ENCODE data around the gene STK38L.
A peak's percentile ranks its signal among the peaks of the same experiment; 100 is the strongest.

Gene STK38L

DNA sequence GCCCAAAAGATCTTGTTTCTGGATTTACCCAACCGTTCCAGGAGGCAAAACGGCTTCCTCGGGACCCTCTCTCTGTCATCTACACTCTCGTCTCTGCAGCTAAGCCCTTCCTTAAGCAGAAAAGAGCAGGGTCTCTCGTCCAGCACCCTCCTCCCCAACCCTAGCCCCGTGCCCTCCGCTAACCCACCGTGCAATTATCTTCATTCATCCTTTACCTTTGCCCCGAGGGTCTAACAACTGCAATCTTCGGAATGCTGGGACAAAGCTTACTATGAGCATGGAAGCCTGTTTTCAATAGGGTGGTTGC is 88.3 kb downstream of the STK38L start:
- peak overlapping the region; percentile 24 to 54 for H3K9ac ChIP-seq (ENCODE audit: low read depth in 1 of 2, low read length in 2 of 2)
- H3K36me3 ChIP-seq (ENCODE audit: control insufficient read depth in 1 of 2, insufficient read depth in 2 of 2, low read length in 2 of 2), result no peaks in the 10 kb centered on the region
- H3K4me1 ChIP-seq (ENCODE audit: control insufficient read depth in 1 of 2, insufficient read depth in 2 of 2, low read length in 2 of 2), result peaks cover 18 to 31% of the 10 kb centered on the region in 2 donors
- peaks cover 4 to 5% of the 10 kb centered on the region in 2 donors for H3K27me3 ChIP-seq (ENCODE audit: control insufficient read depth in 1 of 2, insufficient read depth in 2 of 2, low read length in 2 of 2)
- H3K9me3 ChIP-seq (ENCODE audit: control insufficient read depth in 1 of 2, low read length in 2 of 2), result no peaks in the 10 kb centered on the region
- no peak overlapping the region for H3K27ac ChIP-seq (ENCODE audit: low read depth, low read length)
- H3K4me3 ChIP-seq (ENCODE audit: low read depth in 1 of 2, low read length in 2 of 2), result peak overlapping the region; percentile 80 to 82

DNA sequence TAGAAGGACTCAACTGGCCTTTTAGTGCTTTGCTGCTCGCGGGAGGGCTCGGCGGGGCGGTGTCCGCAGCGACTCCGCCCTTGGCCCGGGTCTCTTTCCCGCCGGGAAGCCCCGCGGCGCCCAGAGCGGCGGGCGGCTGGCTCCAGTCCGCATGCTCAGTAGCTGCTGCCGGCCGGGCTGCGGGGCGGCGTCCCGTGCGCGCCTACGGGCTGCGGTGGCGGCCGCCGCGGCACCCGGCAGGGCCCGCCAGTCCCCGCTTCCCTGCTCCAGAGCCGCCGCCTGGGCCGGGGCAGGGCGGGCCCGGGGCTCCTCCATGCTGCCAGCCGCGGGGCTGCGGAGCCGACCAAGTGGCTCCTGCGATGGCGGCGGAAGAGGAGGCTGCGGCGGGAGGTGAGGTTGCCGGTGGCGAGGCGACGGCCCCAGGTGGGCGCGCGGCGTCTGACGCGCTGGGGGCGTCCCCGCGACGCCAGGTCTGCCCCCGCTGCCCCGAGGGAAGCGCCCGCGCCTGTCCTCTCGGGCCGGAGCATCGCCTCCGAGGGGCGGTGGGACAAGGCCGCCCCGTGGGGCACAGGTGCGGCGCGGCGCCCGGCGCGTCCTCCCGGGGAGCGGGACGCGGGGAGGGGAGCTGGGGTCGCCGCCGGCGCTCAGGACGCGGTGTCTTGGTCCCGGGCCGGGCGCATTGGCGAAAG is 88.8 kb downstream of the STK38L start, which contains the start of gene BMAL2:
Gene BMAL2, plus strand, starts transcription at position 123 of the 689 bp plus-strand sequence. Its CDS starts 237 bp downstream, at position 360.
- Histone ChIP-seq H3K4me3 (ENCODE audit: low read depth in 1 of 2, low read length in 2 of 2) (peak within 1 kb of the TSS; percentile 80 to 82), H3K36me3 (ENCODE audit: control insufficient read depth in 1 of 2, insufficient read depth in 2 of 2, low read length in 2 of 2) (no peaks in the 10 kb centered on the region), H3K27me3 (ENCODE audit: control insufficient read depth in 1 of 2, insufficient read depth in 2 of 2, low read length in 2 of 2) (peaks cover 4 to 5% of the 10 kb centered on the region in 2 donors), H3K4me1 (ENCODE audit: control insufficient read depth in 1 of 2, insufficient read depth in 2 of 2, low read length in 2 of 2) (peaks cover 18 to 32% of the 10 kb centered on the region in 2 donors), H3K9me3 (ENCODE audit: control insufficient read depth in 1 of 2, low read length in 2 of 2) (no peaks in the 10 kb centered on the region), H3K9ac (ENCODE audit: low read depth in 1 of 2, low read length in 2 of 2) (peak within 1 kb of the TSS; percentile 26 to 66), H3K27ac (ENCODE audit: low read depth, low read length) (no peak within 1 kb of the TSS)

DNA sequence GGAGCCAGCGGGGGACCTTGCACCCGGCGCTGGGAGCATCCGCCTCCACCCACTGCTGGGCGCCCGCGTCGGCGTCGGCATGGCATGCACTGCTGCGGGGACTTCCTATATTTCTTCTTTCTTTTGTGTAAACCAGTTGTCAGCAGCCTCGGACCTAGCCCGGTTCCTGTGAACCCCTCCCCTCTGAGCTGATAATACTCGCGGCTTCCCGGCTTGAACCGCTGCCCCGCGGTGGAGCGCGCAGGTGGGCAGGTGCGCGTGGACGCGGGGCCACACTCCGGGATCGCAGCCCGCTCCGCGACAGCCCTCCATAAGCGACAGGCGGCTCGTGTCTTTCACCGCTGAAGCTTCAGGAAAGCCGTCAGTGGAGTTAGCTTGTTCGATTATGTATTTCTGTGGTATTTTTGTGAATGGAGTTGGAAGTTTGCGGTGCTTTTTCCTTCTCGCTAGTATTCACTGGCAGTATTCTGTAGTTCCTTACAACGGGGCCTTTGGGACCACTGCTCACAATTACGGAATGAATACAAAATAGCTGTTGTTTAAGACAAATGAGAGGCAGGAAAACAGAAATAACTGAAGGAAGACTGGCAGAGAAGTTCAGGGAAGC is 89.4 kb downstream of the STK38L start:
- H3K4me1 ChIP-seq (ENCODE audit: control insufficient read depth in 1 of 2, insufficient read depth in 2 of 2, low read length in 2 of 2), result peaks cover 18 to 32% of the 10 kb centered on the region in 2 donors
- no peak overlapping the region for H3K27ac ChIP-seq (ENCODE audit: low read depth, low read length)
- H3K36me3 ChIP-seq (ENCODE audit: control insufficient read depth in 1 of 2, insufficient read depth in 2 of 2, low read length in 2 of 2), result no peaks in the 10 kb centered on the region
- peak overlapping the region; percentile 80 to 82 for H3K4me3 ChIP-seq (ENCODE audit: low read depth in 1 of 2, low read length in 2 of 2)
- H3K27me3 ChIP-seq (ENCODE audit: control insufficient read depth in 1 of 2, insufficient read depth in 2 of 2, low read length in 2 of 2), result peaks cover 4 to 5% of the 10 kb centered on the region in 2 donors
- peak overlapping the region; percentile 26 to 66 for H3K9ac ChIP-seq (ENCODE audit: low read depth in 1 of 2, low read length in 2 of 2)
- H3K9me3 ChIP-seq (ENCODE audit: control insufficient read depth in 1 of 2, low read length in 2 of 2), result no peaks in the 10 kb centered on the region

DNA sequence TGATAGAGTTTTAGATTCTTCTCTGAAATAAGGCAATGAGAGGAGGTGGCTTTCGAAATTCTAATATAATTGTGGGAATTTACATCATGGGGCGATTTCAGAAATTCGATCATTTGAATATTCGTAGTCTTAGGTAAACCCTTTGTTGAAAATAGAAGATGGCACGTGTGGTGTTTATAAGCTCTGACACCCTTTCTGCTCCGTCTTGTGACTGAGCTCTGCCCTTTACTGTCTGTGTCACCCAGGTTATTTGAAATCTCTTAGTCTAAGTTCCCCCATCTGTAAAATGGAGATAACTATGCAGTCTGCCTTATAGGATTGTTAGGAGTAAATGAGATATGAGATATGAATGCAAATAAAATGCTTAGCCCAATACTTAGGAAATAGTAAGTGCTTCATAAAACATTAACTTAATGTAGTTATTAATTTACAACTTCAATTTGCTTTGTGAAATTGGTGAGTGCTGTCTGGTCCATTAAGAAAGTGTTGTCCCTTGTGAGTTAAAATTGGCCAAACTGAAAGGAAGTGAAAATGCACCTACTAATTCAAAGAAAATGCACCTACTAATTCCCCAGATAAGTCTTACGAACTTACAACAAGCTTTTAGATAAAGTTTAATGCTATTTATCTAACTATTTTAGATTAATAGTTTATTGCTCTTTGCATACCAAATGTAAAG is 90.1 kb downstream of the STK38L start:
- peak overlapping the region; percentile 26 to 66 for H3K9ac ChIP-seq (ENCODE audit: low read depth in 1 of 2, low read length in 2 of 2)
- peaks cover 4 to 5% of the 10 kb centered on the region in 2 donors for H3K27me3 ChIP-seq (ENCODE audit: control insufficient read depth in 1 of 2, insufficient read depth in 2 of 2, low read length in 2 of 2)
- H3K4me3 ChIP-seq (ENCODE audit: low read depth in 1 of 2, low read length in 2 of 2), result peak overlapping the region; percentile 80 to 82
- H3K9me3 ChIP-seq (ENCODE audit: control insufficient read depth in 1 of 2, low read length in 2 of 2), result no peaks in the 10 kb centered on the region
- H3K27ac ChIP-seq (ENCODE audit: low read depth, low read length), result no peak overlapping the region
- no peaks in the 10 kb centered on the region for H3K36me3 ChIP-seq (ENCODE audit: control insufficient read depth in 1 of 2, insufficient read depth in 2 of 2, low read length in 2 of 2)
- peaks cover 18 to 32% of the 10 kb centered on the region in 2 donors for H3K4me1 ChIP-seq (ENCODE audit: control insufficient read depth in 1 of 2, insufficient read depth in 2 of 2, low read length in 2 of 2)

DNA sequence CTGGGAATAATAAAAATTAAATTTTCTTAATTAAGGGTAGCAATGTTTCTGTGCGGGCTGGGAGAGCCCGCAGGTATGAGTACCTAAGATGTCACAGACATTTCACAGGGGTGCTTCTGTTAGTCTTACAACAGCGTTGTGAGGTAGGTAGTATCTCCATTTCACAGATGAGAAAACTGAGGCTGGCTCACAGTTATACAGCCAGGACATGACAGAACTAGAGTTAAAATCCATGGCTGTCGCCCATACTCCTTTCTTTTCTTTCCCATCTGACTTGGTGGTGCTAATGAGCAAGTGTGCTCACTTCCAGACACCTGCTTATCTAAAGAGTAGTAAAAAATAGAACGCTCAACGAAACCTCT is 90.6 kb downstream of the STK38L start:
- Histone ChIP-seq H3K4me3 (ENCODE audit: low read depth in 1 of 2, low read length in 2 of 2) (no peak overlapping the region), H3K9me3 (ENCODE audit: control insufficient read depth in 1 of 2, low read length in 2 of 2) (no peaks in the 10 kb centered on the region), H3K27me3 (ENCODE audit: control insufficient read depth in 1 of 2, insufficient read depth in 2 of 2, low read length in 2 of 2) (peaks cover 4 to 5% of the 10 kb centered on the region in 2 donors), H3K9ac (ENCODE audit: low read depth in 1 of 2, low read length in 2 of 2) (no peak overlapping the region), H3K27ac (ENCODE audit: low read depth, low read length) (no peak overlapping the region), H3K36me3 (ENCODE audit: control insufficient read depth in 1 of 2, insufficient read depth in 2 of 2, low read length in 2 of 2) (no peaks in the 10 kb centered on the region), H3K4me1 (ENCODE audit: control insufficient read depth in 1 of 2, insufficient read depth in 2 of 2, low read length in 2 of 2) (peaks cover 18 to 32% of the 10 kb centered on the region in 2 donors)

DNA sequence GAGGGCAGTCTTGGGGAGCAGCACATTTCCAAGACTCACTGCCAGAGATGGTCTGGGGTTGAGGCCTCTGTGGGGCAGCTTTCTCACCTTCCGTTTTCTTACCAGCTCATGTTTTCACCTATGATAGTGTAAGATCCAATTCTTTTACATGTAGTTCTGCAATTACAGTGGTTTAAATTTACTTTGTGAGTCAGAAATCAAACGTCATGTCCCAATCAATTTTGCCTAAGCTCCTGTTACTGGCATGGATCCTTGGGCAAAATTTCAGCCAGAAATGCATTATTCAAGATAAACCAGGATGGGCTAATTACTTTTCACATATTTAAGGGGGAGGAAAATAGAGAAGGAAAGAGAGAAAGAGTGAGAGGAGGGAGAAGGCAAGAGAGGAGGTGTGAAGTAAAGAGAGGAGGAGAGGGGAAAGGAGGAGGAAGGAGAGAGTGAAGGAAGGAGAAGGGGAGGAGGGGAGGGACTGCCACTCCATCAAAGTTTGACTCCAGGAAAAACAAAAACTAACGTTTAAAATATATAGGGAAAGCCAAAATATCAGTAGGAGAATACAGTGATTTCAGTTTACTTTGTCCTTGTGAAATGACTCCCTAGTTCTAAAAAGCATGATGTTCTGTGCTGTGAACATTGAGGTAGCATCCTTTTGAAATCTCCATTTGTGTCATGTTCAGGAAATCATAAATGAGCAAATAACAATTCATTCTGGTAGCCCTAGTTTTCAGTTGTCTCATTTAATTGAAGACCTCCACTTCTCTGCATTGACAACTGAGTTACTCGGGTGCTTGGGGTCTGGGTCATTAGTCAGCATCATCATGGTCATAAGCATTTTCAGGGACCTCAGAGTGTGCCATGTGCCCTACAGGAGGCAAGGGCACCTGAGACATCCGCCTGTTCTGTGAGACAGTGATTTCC is 91.5 kb downstream of the STK38L start:
- no peak overlapping the region for H3K27ac ChIP-seq (ENCODE audit: low read depth, low read length)
- no peaks in the 10 kb centered on the region for H3K36me3 ChIP-seq (ENCODE audit: control insufficient read depth in 1 of 2, insufficient read depth in 2 of 2, low read length in 2 of 2)
- no peak overlapping the region for H3K9ac ChIP-seq (ENCODE audit: low read depth in 1 of 2, low read length in 2 of 2)
- H3K9me3 ChIP-seq (ENCODE audit: control insufficient read depth in 1 of 2, low read length in 2 of 2), result no peaks in the 10 kb centered on the region
- no peak overlapping the region for H3K4me3 ChIP-seq (ENCODE audit: low read depth in 1 of 2, low read length in 2 of 2)
- peaks cover 18 to 32% of the 10 kb centered on the region in 2 donors for H3K4me1 ChIP-seq (ENCODE audit: control insufficient read depth in 1 of 2, insufficient read depth in 2 of 2, low read length in 2 of 2)
- H3K27me3 ChIP-seq (ENCODE audit: control insufficient read depth in 1 of 2, insufficient read depth in 2 of 2, low read length in 2 of 2), result peaks cover 4 to 5% of the 10 kb centered on the region in 2 donors

DNA sequence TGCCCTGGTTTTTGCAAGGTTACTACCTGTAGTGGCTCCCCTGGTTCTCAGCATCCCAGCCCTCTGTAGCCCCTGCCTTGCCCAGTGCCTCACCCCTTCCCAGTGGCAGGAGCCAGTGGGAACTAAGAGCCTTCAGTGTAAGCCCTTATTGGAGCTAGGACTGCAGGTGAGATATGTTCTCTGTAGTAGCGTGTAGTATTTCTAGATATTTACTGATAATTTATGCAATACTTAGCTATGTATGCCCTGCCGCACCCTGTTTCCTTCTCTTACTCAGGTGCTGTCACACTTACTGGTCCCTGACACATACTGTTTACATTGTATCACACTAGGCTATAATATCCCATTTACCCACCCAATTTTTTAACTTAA is 92.2 kb downstream of the STK38L start:
- no peaks in the 10 kb centered on the region for H3K36me3 ChIP-seq (ENCODE audit: control insufficient read depth in 1 of 2, insufficient read depth in 2 of 2, low read length in 2 of 2)
- H3K9me3 ChIP-seq (ENCODE audit: control insufficient read depth in 1 of 2, low read length in 2 of 2), result no peaks in the 10 kb centered on the region
- no peak overlapping the region for H3K9ac ChIP-seq (ENCODE audit: low read depth in 1 of 2, low read length in 2 of 2)
- H3K4me1 ChIP-seq (ENCODE audit: control insufficient read depth in 1 of 2, insufficient read depth in 2 of 2, low read length in 2 of 2), result peaks cover 18 to 27% of the 10 kb centered on the region in 2 donors
- peaks cover 4 to 5% of the 10 kb centered on the region in 2 donors for H3K27me3 ChIP-seq (ENCODE audit: control insufficient read depth in 1 of 2, insufficient read depth in 2 of 2, low read length in 2 of 2)
- no peak overlapping the region for H3K27ac ChIP-seq (ENCODE audit: low read depth, low read length)
- H3K4me3 ChIP-seq (ENCODE audit: low read depth in 1 of 2, low read length in 2 of 2), result no peak overlapping the region

DNA sequence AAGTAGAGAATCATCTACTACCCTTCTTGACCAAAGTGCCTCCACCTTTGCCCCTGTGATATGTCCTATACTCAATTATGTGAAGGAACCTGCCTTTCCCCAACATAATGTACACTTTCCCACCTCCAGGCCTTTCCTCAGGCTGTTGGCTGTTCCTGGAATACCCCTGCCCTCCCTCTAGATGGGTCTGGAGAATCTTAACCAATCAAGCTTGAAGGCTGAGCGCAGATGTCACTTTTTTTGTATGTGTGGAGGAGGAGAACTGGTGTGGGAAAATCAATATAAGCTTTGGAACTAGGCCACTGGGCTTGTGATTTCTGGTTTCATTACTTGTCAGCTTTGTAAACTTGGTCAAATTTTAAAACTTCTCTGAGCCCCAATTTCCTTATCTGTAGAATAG is 93.3 kb downstream of the STK38L start:
- Histone ChIP-seq H3K36me3 (ENCODE audit: control insufficient read depth in 1 of 2, insufficient read depth in 2 of 2, low read length in 2 of 2) (no peaks in the 10 kb centered on the region), H3K4me1 (ENCODE audit: control insufficient read depth in 1 of 2, insufficient read depth in 2 of 2, low read length in 2 of 2) (peaks cover 12 to 16% of the 10 kb centered on the region in 2 donors), H3K27me3 (ENCODE audit: control insufficient read depth in 1 of 2, insufficient read depth in 2 of 2, low read length in 2 of 2) (peaks cover 0 to 1% of the 10 kb centered on the region in 2 donors), H3K27ac (ENCODE audit: low read depth, low read length) (no peak overlapping the region), H3K9me3 (ENCODE audit: control insufficient read depth in 1 of 2, low read length in 2 of 2) (no peaks in the 10 kb centered on the region), H3K4me3 (ENCODE audit: low read depth in 1 of 2, low read length in 2 of 2) (no peak overlapping the region), H3K9ac (ENCODE audit: low read depth in 1 of 2, low read length in 2 of 2) (no peak overlapping the region)

DNA sequence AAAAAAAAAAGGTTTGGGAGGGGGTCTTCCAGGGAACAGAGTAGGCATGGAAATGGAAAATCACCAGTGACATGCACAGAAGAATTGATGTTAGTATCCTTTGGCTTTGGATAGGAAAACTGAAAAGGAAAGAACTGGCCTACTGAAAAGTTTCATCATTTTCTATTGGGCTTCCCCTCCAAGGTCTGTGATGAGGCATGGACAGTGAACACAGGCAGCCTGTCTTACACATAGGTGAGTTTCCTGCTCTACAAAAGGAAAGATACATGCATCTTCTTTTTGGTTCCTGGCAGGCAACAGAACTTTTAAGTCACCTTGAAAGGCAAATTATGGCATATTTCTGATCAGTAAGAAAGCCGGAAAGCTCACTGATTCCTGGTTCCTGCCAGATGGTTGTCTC is 94.4 kb downstream of the STK38L start:
- Histone ChIP-seq H3K36me3 (ENCODE audit: control insufficient read depth in 1 of 2, insufficient read depth in 2 of 2, low read length in 2 of 2) (no peaks in the 10 kb centered on the region), H3K4me1 (ENCODE audit: control insufficient read depth in 1 of 2, insufficient read depth in 2 of 2, low read length in 2 of 2) (peaks cover 9 to 14% of the 10 kb centered on the region in 2 donors), H3K27me3 (ENCODE audit: control insufficient read depth in 1 of 2, insufficient read depth in 2 of 2, low read length in 2 of 2) (no peaks in the 10 kb centered on the region), H3K9me3 (ENCODE audit: control insufficient read depth in 1 of 2, low read length in 2 of 2) (no peaks in the 10 kb centered on the region), H3K4me3 (ENCODE audit: low read depth in 1 of 2, low read length in 2 of 2) (no peak overlapping the region), H3K9ac (ENCODE audit: low read depth in 1 of 2, low read length in 2 of 2) (no peak overlapping the region), H3K27ac (ENCODE audit: low read depth, low read length) (no peak overlapping the region)

All from duodenal mucosa (tissue), 2 donors.